Hepatocyte (in vitro differentiated cells): ENCODE data around the gene ASMT. TPM values are rescaled to one million over a fixed set of nuclear protein-coding genes. Genes with fewer than 3 reads are reported as not detected.

Experiments
- DNase-seq: peaks from one replicate; pipeline ENCODE4 v3.0.0-alpha.2; 2016; ENCODE audit warnings: low spot score
- H2AFZ ChIP-seq: fragments of 200-600 bp; sonication (generic); 2 replicates; pipeline ENCODE4 v1.6.0; 2016; ENCODE audit warnings: antibody characterized with exemption, mild to moderate bottlenecking
- H3K27ac ChIP-seq: fragments of 200-600 bp; sonication (generic); 2 replicates; pipeline ENCODE4 v1.5.1; 2016; ENCODE audit warnings: mild to moderate bottlenecking
- H3K27me3 ChIP-seq: fragments of 200-600 bp; sonication (generic); 2 replicates; pipeline ENCODE4 v1.6.1; 2016
- H3K36me3 ChIP-seq: fragments of 200-600 bp; sonication (generic); replicated peaks from 2 replicates; pipeline ENCODE4 v1.5.1; 2016; ENCODE audit warnings: low read depth; ENCODE audit not compliant: insufficient read depth
- H3K4me1 ChIP-seq: fragments of 200-600 bp; sonication (generic); 2 replicates; pipeline ENCODE4 v1.5.1; 2016; ENCODE audit warnings: mild to moderate bottlenecking, moderate library complexity; ENCODE audit not compliant: insufficient read depth
- H3K4me2 ChIP-seq: fragments of 200-600 bp; sonication (generic); 2 replicates; pipeline ENCODE4 v1.6.0; 2016
- H3K4me3 ChIP-seq: fragments of 200-600 bp; sonication (generic); 2 replicates; pipeline ENCODE4 v1.5.1; 2016; ENCODE audit warnings: mild to moderate bottlenecking
- H3K79me2 ChIP-seq: fragments of 200-600 bp; sonication (generic); 2 replicates; pipeline ENCODE4 v1.6.0; 2017; ENCODE audit warnings: mild to moderate bottlenecking
- H3K9me2 ChIP-seq: fragments of 200-600 bp; sonication (generic); replicated peaks from 2 replicates; pipeline ENCODE4 v1.6.0; 2017; ENCODE audit warnings: mild to moderate bottlenecking; ENCODE audit not compliant: insufficient read depth
- H3K9me3 ChIP-seq: fragments of 200-600 bp; sonication (generic); 2 replicates; pipeline ENCODE4 v1.5.1; 2016; ENCODE audit warnings: low read depth, mild to moderate bottlenecking
- H4K20me1 ChIP-seq: fragments of 200-600 bp; sonication (generic); 2 replicates; pipeline ENCODE4 v1.6.0; 2016; ENCODE audit warnings: mild to moderate bottlenecking; ENCODE audit not compliant: insufficient read depth, poor library complexity, severe bottlenecking
- CTCF ChIP-seq: fragments of 200-600 bp; sonication (generic); IDR thresholded peaks from 2 replicates; pipeline ENCODE4 v1.5.1; 2016; ENCODE audit warnings: antibody characterized with exemption, mild to moderate bottlenecking; ENCODE audit not compliant: poor library complexity
- EZH2 ChIP-seq: fragments of 200-600 bp; sonication (generic); IDR thresholded peaks from 2 replicates; pipeline ENCODE4 v1.6.1; 2016; ENCODE audit warnings: antibody characterized with exemption, mild to moderate bottlenecking, borderline replicate concordance
- EZH2phosphoT487 ChIP-seq: fragments of 200-600 bp; sonication (generic); IDR thresholded peaks from one replicate; pipeline ENCODE4 v1.6.1; 2018; ENCODE audit warnings: antibody characterized with exemption, mild to moderate bottlenecking, low read depth, moderate library complexity; ENCODE audit not compliant: unreplicated experiment, severe bottlenecking
- WGBS: methylation state at CpG from one replicate; pipeline ENCODE4 v1.1.6; 2016; ENCODE audit warnings: low lambda C conversion rate; ENCODE audit errors: missing lambda C conversion rate; 5-methylcytosine and 5-hydroxymethylcytosine counted together
- polyA plus RNA-seq: library from polyadenylated mRNA; unstranded; fragments of >200 nt; fragmentation: Nextera tagmentation; extraction: Ambion mirVana; gene quantifications from 2 replicates; pipeline ENCODE4 v1.2.1, GENCODE V29; 2016
- total RNA-seq: library from RNA; depleted of rRNA; stranded (reverse); fragments of >200 nt; gene quantifications from 2 replicates; pipeline ENCODE4 v1.2.3, GENCODE V29; 2014

Gene ASMT
- total and polyA plus RNA-seq, 2 experiments from 2014 or later: not detected

- H3K9me2 ChIP-seq: no peaks in the 10 kb centered on the region
- H2AFZ ChIP-seq: no peak overlapping the region
- H3K4me2 ChIP-seq: no peak overlapping the region
- H3K4me1 ChIP-seq: no peaks in the 10 kb centered on the region
- no peaks in the 10 kb centered on the region for H4K20me1 ChIP-seq
- no peak overlapping the region for H3K27ac ChIP-seq
- no peaks in the 10 kb centered on the region for H3K27me3 ChIP-seq
- 78% methylated on average over 14 of the region's 15 CpGs for WGBS
- H3K4me3 ChIP-seq: no peak overlapping the region
- no peaks in the 10 kb centered on the region for H3K36me3 ChIP-seq
- DNase-seq: no peak
- H3K9me3 ChIP-seq: no peaks in the 10 kb centered on the region
- no peaks in the 10 kb centered on the region for H3K79me2 ChIP-seq
- no peak for TF ChIP-seq EZH2phosphoT487
- no peak for TF ChIP-seq EZH2
- TF ChIP-seq CTCF: no peak
These were observed 4.7 kb upstream of the ASMT start for GRCh38 chrX:1610166-1610565.

- H3K79me2 ChIP-seq: no peaks in the 10 kb centered on the region
- no peaks in the 10 kb centered on the region for H3K9me2 ChIP-seq
- no peaks in the 10 kb centered on the region for H3K9me3 ChIP-seq
- no peak overlapping the region for H3K4me3 ChIP-seq
- no peaks in the 10 kb centered on the region for H3K4me1 ChIP-seq
- H3K4me2 ChIP-seq: no peak overlapping the region
- no peaks in the 10 kb centered on the region for H3K27me3 ChIP-seq
- no peak overlapping the region for H2AFZ ChIP-seq
- no peaks in the 10 kb centered on the region for H4K20me1 ChIP-seq
- DNase-seq: no peak
- no peak overlapping the region for H3K27ac ChIP-seq
- 79% methylated on average over 12 of the region's 12 CpGs for WGBS
- TF ChIP-seq CTCF (no peak), EZH2phosphoT487 (no peak), EZH2 (no peak)
- no peaks in the 10 kb centered on the region for H3K36me3 ChIP-seq
These were observed 4.1 kb upstream of the ASMT start for GRCh38 chrX:1610736-1611135.

- Histone ChIP-seq H3K4me3 (no peak overlapping the region), H3K27ac (no peak overlapping the region), H3K4me1 (no peaks in the 10 kb centered on the region), H4K20me1 (no peaks in the 10 kb centered on the region), H3K4me2 (no peak overlapping the region), H3K36me3 (no peaks in the 10 kb centered on the region), H3K79me2 (no peaks in the 10 kb centered on the region), H2AFZ (no peak overlapping the region), H3K9me3 (no peaks in the 10 kb centered on the region), H3K9me2 (no peaks in the 10 kb centered on the region), H3K27me3 (no peaks in the 10 kb centered on the region)
- no peak for TF ChIP-seq EZH2
- TF ChIP-seq CTCF: no peak
- no peak for TF ChIP-seq EZH2phosphoT487
- WGBS: 87% methylated on average over 5 of the region's 5 CpGs
- DNase-seq: no peak
These were observed 2.1 kb upstream of the ASMT start for GRCh38 chrX:1612641-1613286.
